NT2/D1 (cell line): Measurements from ENCODE around the gene NDUFC2.
A peak's percentile ranks its signal among the peaks of the same experiment; 100 is the strongest.
"Not testable (repeated sequence)": the region's sequence is repeated elsewhere in the genome, so short reads cannot be mapped to it uniquely, and the experiment has no call there.

Experiments used
- DNase-seq: peaks from one replicate; pipeline ENCODE4 v3.0.0-alpha.2; 2011; ENCODE audit warnings: low read depth, low spot score
- H3K27me3 ChIP-seq: 2 replicates; pipeline ENCODE4 v1.6.0; 2011; ENCODE audit warnings: mild to moderate bottlenecking; ENCODE audit not compliant: insufficient read length, insufficient read depth
- H3K36me3 ChIP-seq: 2 replicates; pipeline ENCODE4 v1.6.1; 2011; ENCODE audit warnings: mild to moderate bottlenecking, low read length, mixed read lengths; ENCODE audit not compliant: insufficient read depth, insufficient read length
- H3K4me1 ChIP-seq: 2 replicates; pipeline ENCODE4 v1.5.1; 2011; ENCODE audit not compliant: insufficient read depth, insufficient read length
- H3K4me3 ChIP-seq: 2 replicates; pipeline ENCODE4 v1.5.1; 2011; ENCODE audit warnings: low read depth; ENCODE audit not compliant: insufficient read length
- H3K9ac ChIP-seq: 2 replicates; pipeline ENCODE4 v1.6.0; 2011; ENCODE audit warnings: low read depth; ENCODE audit not compliant: insufficient read length
- H3K9me3 ChIP-seq: 2 replicates; pipeline ENCODE4 v1.5.1; 2011; ENCODE audit warnings: mild to moderate bottlenecking, low read length; ENCODE audit not compliant: insufficient read depth
- SUZ12 ChIP-seq: IDR thresholded peaks from 2 replicates; pipeline ENCODE4 v1.6.1; 2011; ENCODE audit not compliant: insufficient read length, insufficient read depth; ENCODE audit errors: extremely low read depth
- YY1 ChIP-seq: IDR thresholded peaks from 2 replicates; pipeline ENCODE4 v1.6.1; 2011; ENCODE audit not compliant: insufficient read length, insufficient read depth
- ZNF274 ChIP-seq: IDR thresholded peaks from 2 replicates; pipeline ENCODE4 v1.6.1; 2011; ENCODE audit warnings: mild to moderate bottlenecking, low read depth, low read length

The NDUFC2 gene

GRCh38 chr11:78061088-78061920 is 18.4 kb downstream of the NDUFC2 start:
- no peaks in the 10 kb centered on the region for H3K36me3 ChIP-seq
- no peaks in the 10 kb centered on the region for H3K27me3 ChIP-seq
- no peak for TF ChIP-seq SUZ12
- no peak for TF ChIP-seq YY1
- TF ChIP-seq ZNF274, result no peak
- no peak for DNase-seq
- H3K9ac ChIP-seq, result no peak overlapping the region
- no peaks in the 10 kb centered on the region for H3K9me3 ChIP-seq
- no peak overlapping the region for H3K4me3 ChIP-seq
- H3K4me1 ChIP-seq, result peaks cover 2% of the 10 kb centered on the region

- TF ChIP-seq SUZ12, result no peak
- no peak for TF ChIP-seq YY1
- TF ChIP-seq ZNF274, result no peak
- peaks cover 2% of the 10 kb centered on the region for H3K4me1 ChIP-seq
- H3K27me3 ChIP-seq, result no peaks in the 10 kb centered on the region
- H3K9me3 ChIP-seq, result no peaks in the 10 kb centered on the region
- no peak overlapping the region for H3K9ac ChIP-seq
- no peaks in the 10 kb centered on the region for H3K36me3 ChIP-seq
- no peak for DNase-seq
- H3K4me3 ChIP-seq, result no peak overlapping the region
These were observed 19.1 kb downstream of the NDUFC2 start for GRCh38 chr11:78060533-78060932.

GRCh38 chr11:78059749-78060328 is 19.8 kb downstream of the NDUFC2 start:
- H3K4me3 ChIP-seq, H3K36me3 ChIP-seq, H3K27me3 ChIP-seq, H3K4me1 ChIP-seq, H3K9ac ChIP-seq, DNase-seq, H3K9me3 ChIP-seq: not testable (repeated sequence)

GRCh38 chr11:78057462-78058055 is 22.1 kb downstream of the NDUFC2 start:
- Histone ChIP-seq H3K27me3 (no peaks in the 10 kb centered on the region), H3K4me1 (peaks cover 2% of the 10 kb centered on the region), H3K36me3 (no peaks in the 10 kb centered on the region), H3K4me3 (no peak overlapping the region), H3K9ac (no peak overlapping the region), H3K9me3 (no peaks in the 10 kb centered on the region)
- TF ChIP-seq SUZ12, result no peak
- DNase-seq, result no peak

- H3K36me3 ChIP-seq, result no peaks in the 10 kb centered on the region
- TF ChIP-seq SUZ12, result no peak
- TF ChIP-seq YY1, result no peak
- TF ChIP-seq ZNF274, result no peak
- H3K4me3 ChIP-seq, result no peak overlapping the region
- no peak for DNase-seq
- H3K4me1 ChIP-seq, result no peaks in the 10 kb centered on the region
- no peak overlapping the region for H3K9ac ChIP-seq
- H3K27me3 ChIP-seq, result no peaks in the 10 kb centered on the region
- H3K9me3 ChIP-seq, result no peaks in the 10 kb centered on the region
These were observed 23.6 kb downstream of the NDUFC2 start for GRCh38 chr11:78056093-78056492.

- TF ChIP-seq SUZ12, result no peak
- no peak for TF ChIP-seq YY1
- no peak for TF ChIP-seq ZNF274
- H3K9ac ChIP-seq, result no peak overlapping the region
- no peaks in the 10 kb centered on the region for H3K36me3 ChIP-seq
- peaks cover 5% of the 10 kb centered on the region for H3K4me1 ChIP-seq
- no peak for DNase-seq
- no peaks in the 10 kb centered on the region for H3K27me3 ChIP-seq
- H3K4me3 ChIP-seq, result no peak overlapping the region
- no peaks in the 10 kb centered on the region for H3K9me3 ChIP-seq
These were observed 24.7 kb downstream of the NDUFC2 start for GRCh38 chr11:78054971-78055370.

GRCh38 chr11:78050964-78051831 is 28.5 kb downstream of the NDUFC2 start:
- TF ChIP-seq YY1 (no peak), ZNF274 (no peak), SUZ12 (no peak)
- no peaks in the 10 kb centered on the region for H3K27me3 ChIP-seq
- no peak overlapping the region for H3K4me3 ChIP-seq
- H3K9ac ChIP-seq, result no peak overlapping the region
- no peaks in the 10 kb centered on the region for H3K36me3 ChIP-seq
- peaks cover 5% of the 10 kb centered on the region for H3K4me1 ChIP-seq
- DNase-seq, result peak; percentile 23
- no peaks in the 10 kb centered on the region for H3K9me3 ChIP-seq
